Mesendoderm (in vitro differentiated cells): Measurements from ENCODE around the gene CELF5.

Experiments used
- DNase-seq: peaks from one replicate; pipeline ENCODE4 v3.0.0; 2013
- H2AK5ac ChIP-seq: 2 replicates; pipeline ENCODE4 v1.6.1; 2013; ENCODE audit warnings: low read length, inconsistent platforms
- H2BK120ac ChIP-seq: 2 replicates; pipeline ENCODE4 v1.6.1; 2013; ENCODE audit warnings: low read depth, mild to moderate bottlenecking, low read length, moderate library complexity, mixed read lengths
- H2BK15ac ChIP-seq: replicated peaks from 2 replicates; pipeline ENCODE4 v1.6.1; 2013; ENCODE audit warnings: low read depth, mild to moderate bottlenecking, moderate library complexity
- H2BK5ac ChIP-seq: 2 replicates; pipeline ENCODE4 v1.6.1; 2013; ENCODE audit warnings: low read length, inconsistent platforms
- H3K18ac ChIP-seq: 2 replicates; pipeline ENCODE4 v1.6.1; 2013; ENCODE audit warnings: mild to moderate bottlenecking, low read length, mixed read lengths
- H3K23ac ChIP-seq: one replicate; pipeline ENCODE4 v1.6.1; 2013; ENCODE audit warnings: low read length
- H3K27ac ChIP-seq: 2 replicates; pipeline ENCODE4 v1.5.1; 2013; ENCODE audit warnings: low read depth, mild to moderate bottlenecking, inconsistent platforms, low read length, moderate library complexity
- H3K27me3 ChIP-seq: 2 replicates; pipeline ENCODE4 v1.6.1; 2013; ENCODE audit warnings: low read length, control low read depth, mild to moderate bottlenecking, inconsistent platforms; ENCODE audit not compliant: insufficient read depth, poor library complexity
- H3K36me3 ChIP-seq: 2 replicates; pipeline ENCODE4 v1.6.1; 2013; ENCODE audit warnings: low read length, inconsistent platforms; ENCODE audit not compliant: control insufficient read depth, insufficient read depth
- H3K4ac ChIP-seq: one replicate; pipeline ENCODE4 v1.6.1; 2013; ENCODE audit warnings: low read depth, mild to moderate bottlenecking, low read length, moderate library complexity
- H3K4me1 ChIP-seq: 2 replicates; pipeline ENCODE4 v1.6.1; 2013; ENCODE audit warnings: low read depth, low read length, inconsistent platforms; ENCODE audit not compliant: control insufficient read depth
- H3K4me2 ChIP-seq: 2 replicates; pipeline ENCODE4 v1.6.1; 2013; ENCODE audit warnings: low read length
- H3K4me3 ChIP-seq: 2 replicates; pipeline ENCODE4 v1.5.1; 2013; ENCODE audit warnings: mild to moderate bottlenecking, low read length
- H3K56ac ChIP-seq: one replicate; pipeline ENCODE4 v1.6.1; 2013; ENCODE audit warnings: low read length
- H3K79me1 ChIP-seq: 2 replicates; pipeline ENCODE4 v1.6.1; 2013; ENCODE audit warnings: low read length, inconsistent platforms
- H3K79me2 ChIP-seq: 2 replicates; pipeline ENCODE4 v1.6.1; 2013; ENCODE audit warnings: mild to moderate bottlenecking, low read length; ENCODE audit not compliant: control insufficient read depth, insufficient read depth
- H3K9ac ChIP-seq: 2 replicates; pipeline ENCODE4 v1.6.1; 2013; ENCODE audit warnings: low read length, inconsistent platforms
- H4K5ac ChIP-seq: one replicate; pipeline ENCODE4 v1.6.1; 2013; ENCODE audit warnings: low read length
- H4K8ac ChIP-seq: one replicate; pipeline ENCODE4 v1.6.1; 2013; ENCODE audit warnings: low read depth, mild to moderate bottlenecking, control low read depth, low read length, moderate library complexity
- WGBS: extraction: QIAGEN DNeasy Blood & Tissue Kit; methylation state at CpG from one replicate; pipeline ENCODE4 v1.1.7; 2013; ENCODE audit warnings: low lambda C conversion rate, missing lambda C conversion rate; ENCODE audit not compliant: insufficient coverage; ENCODE audit errors: extremely low coverage; 5-methylcytosine and 5-hydroxymethylcytosine counted together

The CELF5 gene

DNA sequence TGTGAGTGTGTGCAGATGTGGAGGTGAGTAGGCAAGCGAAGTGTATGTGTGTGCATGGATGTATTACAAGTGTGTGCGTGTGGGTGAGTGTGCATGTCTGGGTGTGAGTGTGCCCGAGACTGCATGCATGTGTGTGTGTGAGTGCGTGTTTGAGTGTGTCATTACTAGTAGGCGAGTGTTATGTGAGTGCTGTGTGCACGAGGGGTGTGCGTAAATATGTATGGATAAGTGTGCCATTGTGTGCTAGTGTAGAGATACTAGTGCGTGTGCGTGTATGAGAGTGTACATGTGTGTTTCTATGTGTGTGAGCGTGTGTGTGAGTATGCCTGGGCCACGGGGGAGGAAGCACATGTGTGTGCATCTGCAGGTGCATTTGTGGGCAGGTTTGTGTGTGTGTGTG lies 53.8 kb downstream of the CELF5 start:
- no peaks in the 10 kb centered on the region for H3K36me3 ChIP-seq
- H3K79me2 ChIP-seq = no peaks in the 10 kb centered on the region
- H2BK120ac ChIP-seq = no peak overlapping the region
- no peak overlapping the region for H3K4ac ChIP-seq
- WGBS = no CpG with 5 or more reads among the region's 11 CpGs
- H3K27ac ChIP-seq = no peak overlapping the region
- H3K79me1 ChIP-seq = no peaks in the 10 kb centered on the region
- no peak overlapping the region for H4K5ac ChIP-seq
- no peak overlapping the region for H4K8ac ChIP-seq
- DNase-seq = no peak
- H3K27me3 ChIP-seq = no peaks in the 10 kb centered on the region
- no peak overlapping the region for H3K4me3 ChIP-seq
- H3K4me2 ChIP-seq = no peak overlapping the region
- H2AK5ac ChIP-seq = no peak overlapping the region
- H2BK5ac ChIP-seq = no peak overlapping the region
- no peak overlapping the region for H3K56ac ChIP-seq
- H3K23ac ChIP-seq = no peak overlapping the region
- H3K9ac ChIP-seq = no peak overlapping the region
- peaks cover 2% of the 10 kb centered on the region for H3K4me1 ChIP-seq
- no peak overlapping the region for H3K18ac ChIP-seq
- no peak overlapping the region for H2BK15ac ChIP-seq

DNA sequence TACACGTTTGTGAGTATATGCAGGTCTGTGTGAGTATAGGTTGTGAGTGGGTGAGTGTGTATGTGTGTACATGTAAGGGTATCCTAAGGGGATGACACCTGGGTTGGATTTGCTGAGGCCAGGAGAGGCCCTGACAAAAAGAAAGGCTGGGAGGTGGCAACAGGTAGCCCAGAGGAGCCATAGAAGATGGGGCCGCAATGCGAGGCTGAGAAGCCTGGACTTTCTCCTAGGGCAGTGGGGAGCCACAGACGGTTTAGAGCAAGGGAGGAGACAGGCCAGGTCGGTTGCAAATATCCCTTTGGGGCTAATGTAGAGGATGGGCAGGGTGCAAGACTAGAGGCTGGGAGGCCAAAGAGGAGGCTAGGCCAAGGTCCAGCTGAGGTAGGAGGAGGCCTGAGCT lies 54.3 kb downstream of the CELF5 start:
- Histone ChIP-seq H3K23ac (no peak overlapping the region), H4K5ac (no peak overlapping the region), H2BK5ac (no peak overlapping the region), H3K4me1 (peaks cover 2% of the 10 kb centered on the region), H3K4ac (no peak overlapping the region), H2BK120ac (no peak overlapping the region), H3K27ac (no peak overlapping the region), H2BK15ac (no peak overlapping the region), H3K4me2 (no peak overlapping the region), H3K79me2 (no peaks in the 10 kb centered on the region), H3K9ac (no peak overlapping the region), H3K36me3 (no peaks in the 10 kb centered on the region), H4K8ac (no peak overlapping the region), H3K4me3 (no peak overlapping the region), H2AK5ac (no peak overlapping the region), H3K79me1 (no peaks in the 10 kb centered on the region), H3K27me3 (no peaks in the 10 kb centered on the region), H3K18ac (no peak overlapping the region), H3K56ac (no peak overlapping the region)
- no peak for DNase-seq
- no CpG with 5 or more reads among the region's 5 CpGs for WGBS

DNA sequence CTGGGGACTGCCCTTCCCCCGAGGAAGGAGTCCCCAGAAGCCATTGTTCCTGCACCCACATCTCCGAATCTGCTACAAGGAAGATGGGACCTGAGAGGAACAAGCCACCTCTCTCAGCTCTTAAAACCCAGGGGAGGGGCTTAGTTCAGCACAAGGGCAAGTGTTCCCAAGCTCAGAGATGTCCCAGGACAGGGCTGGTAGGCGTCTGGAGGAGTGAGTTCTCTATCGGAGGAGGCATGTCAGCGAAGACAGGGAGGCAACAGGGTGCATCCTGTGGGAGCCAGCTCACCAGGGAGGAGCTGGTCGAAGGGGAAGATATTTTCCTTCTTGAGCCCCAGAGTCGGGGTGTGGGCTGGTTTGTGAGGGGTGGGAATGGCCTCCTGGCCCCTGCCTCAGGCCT lies 54.8 kb downstream of the CELF5 start:
- Histone ChIP-seq H3K4me3 (no peak overlapping the region), H3K79me1 (no peaks in the 10 kb centered on the region), H3K4me2 (no peak overlapping the region), H4K5ac (no peak overlapping the region), H2BK120ac (no peak overlapping the region), H3K27ac (no peak overlapping the region), H2BK5ac (no peak overlapping the region), H4K8ac (no peak overlapping the region), H2AK5ac (no peak overlapping the region), H3K36me3 (no peaks in the 10 kb centered on the region), H2BK15ac (no peak overlapping the region), H3K4ac (no peak overlapping the region), H3K27me3 (no peaks in the 10 kb centered on the region), H3K79me2 (no peaks in the 10 kb centered on the region), H3K9ac (no peak overlapping the region), H3K4me1 (peaks cover 2% of the 10 kb centered on the region), H3K18ac (no peak overlapping the region), H3K56ac (no peak overlapping the region), H3K23ac (no peak overlapping the region)
- DNase-seq = no peak
- no CpG with 5 or more reads among the region's 7 CpGs for WGBS

DNA sequence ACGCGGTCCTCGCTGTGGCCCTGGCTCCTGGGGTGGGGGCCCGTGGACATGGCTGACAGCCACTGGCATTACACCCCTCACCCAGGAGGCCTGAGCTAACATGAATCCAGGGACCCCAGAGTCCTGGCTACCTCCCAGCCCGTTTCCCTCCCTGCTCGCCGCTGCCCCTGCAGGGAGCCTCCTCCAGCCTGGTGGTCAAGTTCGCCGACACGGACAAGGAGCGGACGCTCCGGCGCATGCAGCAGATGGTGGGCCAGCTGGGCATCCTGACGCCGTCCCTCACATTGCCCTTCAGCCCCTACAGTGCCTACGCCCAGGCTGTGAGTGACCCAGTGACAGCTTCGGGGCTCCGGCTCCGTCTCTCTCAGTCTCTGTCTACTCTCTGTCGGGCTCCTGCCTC lies 56.6 kb downstream of the CELF5 start:
- H3K79me2 ChIP-seq = no peaks in the 10 kb centered on the region
- H3K36me3 ChIP-seq = no peaks in the 10 kb centered on the region
- H3K18ac ChIP-seq = no peak overlapping the region
- H4K8ac ChIP-seq = no peak overlapping the region
- WGBS = no CpG with 5 or more reads among the region's 21 CpGs
- no peak overlapping the region for H2BK15ac ChIP-seq
- no peak overlapping the region for H3K9ac ChIP-seq
- H3K4ac ChIP-seq = no peak overlapping the region
- H3K27me3 ChIP-seq = no peaks in the 10 kb centered on the region
- no peak overlapping the region for H2BK5ac ChIP-seq
- DNase-seq = no peak
- no peak overlapping the region for H2BK120ac ChIP-seq
- H3K23ac ChIP-seq = no peak overlapping the region
- no peak overlapping the region for H4K5ac ChIP-seq
- no peak overlapping the region for H3K4me3 ChIP-seq
- H3K27ac ChIP-seq = no peak overlapping the region
- no peaks in the 10 kb centered on the region for H3K4me1 ChIP-seq
- H2AK5ac ChIP-seq = no peak overlapping the region
- no peak overlapping the region for H3K4me2 ChIP-seq
- H3K56ac ChIP-seq = no peak overlapping the region
- no peaks in the 10 kb centered on the region for H3K79me1 ChIP-seq

DNA sequence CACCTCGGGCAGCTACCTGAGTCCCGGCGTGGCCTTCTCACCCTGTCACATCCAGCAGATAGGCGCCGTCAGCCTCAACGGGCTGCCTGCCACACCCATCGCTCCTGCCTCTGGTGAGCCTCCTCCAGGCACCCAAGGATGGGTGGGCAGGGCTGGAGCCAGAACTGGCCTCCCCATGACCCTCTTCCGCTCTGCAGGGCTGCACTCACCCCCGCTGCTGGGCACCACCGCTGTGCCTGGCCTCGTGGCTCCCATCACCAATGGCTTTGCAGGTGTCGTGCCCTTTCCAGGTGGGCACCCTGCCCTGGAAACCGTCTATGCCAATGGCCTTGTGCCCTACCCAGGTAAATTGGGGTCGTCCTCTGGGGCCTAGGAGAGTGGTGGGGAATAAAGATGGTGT lies 57.7 kb downstream of the CELF5 start:
- DNase-seq = no peak
- Histone ChIP-seq H2BK120ac (no peak overlapping the region), H3K36me3 (no peaks in the 10 kb centered on the region), H3K27ac (no peak overlapping the region), H3K56ac (no peak overlapping the region), H3K4me2 (no peak overlapping the region), H3K27me3 (no peaks in the 10 kb centered on the region), H3K9ac (no peak overlapping the region), H3K79me1 (no peaks in the 10 kb centered on the region), H3K23ac (no peak overlapping the region), H3K18ac (no peak overlapping the region), H3K79me2 (no peaks in the 10 kb centered on the region), H2BK15ac (no peak overlapping the region), H2BK5ac (no peak overlapping the region), H3K4me3 (no peak overlapping the region), H3K4ac (no peak overlapping the region), H4K8ac (no peak overlapping the region), H4K5ac (no peak overlapping the region), H2AK5ac (no peak overlapping the region), H3K4me1 (no peaks in the 10 kb centered on the region)
- no CpG with 5 or more reads among the region's 14 CpGs for WGBS

DNA sequence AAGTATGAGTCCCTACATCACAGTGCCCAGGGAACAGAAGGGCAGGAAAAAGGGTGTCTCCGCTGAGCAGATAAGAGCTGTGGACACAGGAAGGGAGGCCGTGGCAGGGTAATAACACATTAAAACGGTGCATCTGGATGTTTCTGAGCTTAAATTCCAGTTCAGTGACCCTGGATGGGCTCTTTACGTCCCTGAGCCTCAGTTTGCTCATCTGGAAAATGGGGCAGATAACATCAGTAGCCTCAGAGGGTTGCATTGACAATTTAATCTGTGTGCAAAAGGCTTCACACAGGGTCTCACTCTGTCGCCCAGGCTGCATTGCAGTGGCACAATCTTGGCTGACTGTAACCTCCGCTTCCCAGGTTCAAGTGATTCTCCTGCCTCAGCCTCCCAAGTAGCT lies 58.1 kb downstream of the CELF5 start:
- H3K4ac ChIP-seq = no peak overlapping the region
- no peaks in the 10 kb centered on the region for H3K4me1 ChIP-seq
- H3K23ac ChIP-seq = no peak overlapping the region
- no peak overlapping the region for H2AK5ac ChIP-seq
- no peaks in the 10 kb centered on the region for H3K27me3 ChIP-seq
- H4K8ac ChIP-seq = no peak overlapping the region
- no peak for DNase-seq
- no peak overlapping the region for H3K4me2 ChIP-seq
- H3K9ac ChIP-seq = no peak overlapping the region
- H3K36me3 ChIP-seq = no peaks in the 10 kb centered on the region
- H3K79me1 ChIP-seq = no peaks in the 10 kb centered on the region
- H3K79me2 ChIP-seq = no peaks in the 10 kb centered on the region
- no peak overlapping the region for H3K18ac ChIP-seq
- H2BK5ac ChIP-seq = no peak overlapping the region
- no peak overlapping the region for H4K5ac ChIP-seq
- WGBS = no CpG with 5 or more reads among the region's 6 CpGs
- no peak overlapping the region for H3K27ac ChIP-seq
- H2BK120ac ChIP-seq = no peak overlapping the region
- H2BK15ac ChIP-seq = no peak overlapping the region
- H3K56ac ChIP-seq = no peak overlapping the region
- H3K4me3 ChIP-seq = no peak overlapping the region
